Measurements from ENCODE around the gene OPALIN. TPM values are rescaled to one million over a fixed set of nuclear protein-coding genes. Genes with fewer than 3 reads are reported as not detected.

The OPALIN gene
- total RNA-seq, 1 donor = not detected

DNA sequence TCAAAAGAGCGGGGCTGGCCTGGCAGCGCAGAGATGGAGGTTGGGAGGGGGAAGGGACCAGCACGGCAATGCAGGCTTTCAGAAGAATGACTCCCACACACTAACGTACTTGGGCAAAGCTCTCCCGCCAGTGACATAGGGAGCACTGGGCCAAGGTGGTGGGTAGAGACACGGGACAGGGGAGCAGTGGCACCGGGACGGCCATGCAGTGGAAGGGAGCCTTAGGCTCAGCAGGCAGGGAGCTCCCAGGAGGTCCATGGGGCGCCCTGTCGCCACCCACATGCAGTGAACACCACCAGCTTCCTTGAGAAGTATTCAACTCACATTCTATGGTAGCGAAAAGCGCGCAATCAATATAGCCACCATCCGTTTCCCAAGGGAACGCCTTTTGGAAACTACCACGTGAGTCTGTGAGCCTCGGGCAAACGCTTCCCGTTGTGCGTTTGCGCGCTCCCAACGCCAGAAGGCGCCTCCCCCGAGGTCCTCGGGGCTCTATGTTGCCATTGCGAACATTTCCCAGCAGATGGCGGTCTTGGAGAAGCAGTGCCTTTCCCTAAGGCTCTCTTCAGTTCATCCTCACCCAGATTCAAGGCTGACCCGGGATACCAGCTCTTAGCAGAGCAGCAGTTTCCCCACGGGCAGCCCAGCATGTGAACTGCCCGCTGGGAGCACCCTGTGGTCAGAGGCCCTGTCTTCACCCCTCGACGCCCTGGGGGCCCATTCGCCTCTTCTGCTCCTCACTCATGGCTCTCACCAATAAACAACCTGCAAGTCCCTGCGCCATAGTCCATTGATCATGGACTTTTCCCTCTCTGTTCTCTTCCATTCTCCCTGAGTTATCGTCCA lies 16.4 kb upstream of the OPALIN start:
- peak; percentile 81 for DNase-seq (ENCODE audit: low read depth)
- peak overlapping the region; percentile 60 for H3K4me3 ChIP-seq (ENCODE audit: low read depth, low read length)
- TF ChIP-seq, protein P1, sequence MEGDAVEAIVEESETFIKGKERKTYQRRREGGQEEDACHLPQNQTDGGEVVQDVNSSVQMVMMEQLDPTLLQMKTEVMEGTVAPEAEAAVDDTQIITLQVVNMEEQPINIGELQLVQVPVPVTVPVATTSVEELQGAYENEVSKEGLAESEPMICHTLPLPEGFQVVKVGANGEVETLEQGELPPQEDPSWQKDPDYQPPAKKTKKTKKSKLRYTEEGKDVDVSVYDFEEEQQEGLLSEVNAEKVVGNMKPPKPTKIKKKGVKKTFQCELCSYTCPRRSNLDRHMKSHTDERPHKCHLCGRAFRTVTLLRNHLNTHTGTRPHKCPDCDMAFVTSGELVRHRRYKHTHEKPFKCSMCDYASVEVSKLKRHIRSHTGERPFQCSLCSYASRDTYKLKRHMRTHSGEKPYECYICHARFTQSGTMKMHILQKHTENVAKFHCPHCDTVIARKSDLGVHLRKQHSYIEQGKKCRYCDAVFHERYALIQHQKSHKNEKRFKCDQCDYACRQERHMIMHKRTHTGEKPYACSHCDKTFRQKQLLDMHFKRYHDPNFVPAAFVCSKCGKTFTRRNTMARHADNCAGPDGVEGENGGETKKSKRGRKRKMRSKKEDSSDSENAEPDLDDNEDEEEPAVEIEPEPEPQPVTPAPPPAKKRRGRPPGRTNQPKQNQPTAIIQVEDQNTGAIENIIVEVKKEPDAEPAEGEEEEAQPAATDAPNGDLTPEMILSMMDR (IDR thresholded peaks at IDR 0.05; ENCODE audit: insufficient read depth, low read length) = peak; percentile 97

DNA sequence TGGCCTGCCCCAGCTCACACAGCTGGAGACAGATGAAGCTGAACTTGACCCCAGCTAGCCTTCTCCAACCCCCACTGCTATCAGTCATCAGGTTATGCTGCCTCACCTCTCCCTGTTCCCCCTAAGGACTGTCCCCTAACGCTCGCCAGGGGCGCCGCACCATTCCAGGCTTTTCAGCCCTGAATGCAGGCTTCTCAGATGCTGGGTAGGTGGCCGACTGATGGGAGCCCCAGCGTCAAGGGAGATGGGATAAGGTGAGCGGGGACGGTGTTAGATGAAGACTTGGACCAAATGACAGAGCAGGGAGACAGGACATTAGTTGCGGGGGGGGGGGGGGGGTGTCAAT lies 15.8 kb upstream of the OPALIN start:
- TF ChIP-seq, protein P1 (IDR thresholded peaks at IDR 0.05; ENCODE audit: insufficient read depth, low read length) = no peak
- no peak overlapping the region for H3K4me3 ChIP-seq (ENCODE audit: low read depth, low read length)
- no peak for DNase-seq (ENCODE audit: low read depth)

DNA sequence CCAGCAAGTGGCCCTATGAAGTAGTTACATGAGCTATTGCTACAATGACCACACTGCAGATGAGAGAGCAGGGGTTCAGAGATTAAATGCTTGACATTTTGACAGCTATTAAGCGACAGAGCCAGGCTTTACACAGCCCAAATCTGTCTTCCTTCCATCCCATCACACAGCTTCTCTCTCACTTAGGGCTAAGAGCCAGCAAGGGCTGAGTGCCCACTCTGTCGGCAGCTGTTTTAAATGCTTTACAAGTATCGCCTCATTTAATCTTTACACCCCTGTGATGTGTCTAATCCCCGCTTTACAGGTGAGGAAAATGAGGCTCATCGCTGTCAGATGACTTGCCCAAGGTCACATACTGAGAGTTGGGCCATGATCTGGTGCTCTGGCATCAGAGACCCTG lies 15.2 kb upstream of the OPALIN start:
- no peak for DNase-seq (ENCODE audit: low read depth)
- TF ChIP-seq, protein P1 (IDR thresholded peaks at IDR 0.05; ENCODE audit: insufficient read depth, low read length) = no peak
- no peak overlapping the region for H3K4me3 ChIP-seq (ENCODE audit: low read depth, low read length)

DNA sequence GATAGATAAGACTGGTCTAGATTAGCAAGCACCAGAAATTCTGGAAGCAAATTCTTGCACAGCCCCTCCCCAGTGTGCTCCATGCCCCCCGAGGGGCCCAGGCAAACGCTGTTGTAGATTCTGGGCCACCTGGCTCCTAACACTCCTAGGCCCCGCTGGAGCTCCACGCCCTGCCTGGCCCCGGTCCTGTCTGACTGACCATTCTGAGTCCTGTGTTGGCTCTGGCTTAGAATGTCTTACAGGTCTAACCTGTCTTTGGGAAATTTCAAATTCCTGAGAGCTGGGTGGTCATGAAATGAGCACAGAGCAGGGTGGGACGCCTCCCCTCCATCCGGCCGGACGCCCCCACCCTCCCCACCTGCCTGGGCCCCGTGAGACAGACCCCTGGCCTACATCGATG lies 12.6 kb upstream of the OPALIN start:
- no peak for DNase-seq (ENCODE audit: low read depth)
- no peak overlapping the region for H3K4me3 ChIP-seq (ENCODE audit: low read depth, low read length)
- TF ChIP-seq, protein P1 (IDR thresholded peaks at IDR 0.05; ENCODE audit: insufficient read depth, low read length) = no peak

DNA sequence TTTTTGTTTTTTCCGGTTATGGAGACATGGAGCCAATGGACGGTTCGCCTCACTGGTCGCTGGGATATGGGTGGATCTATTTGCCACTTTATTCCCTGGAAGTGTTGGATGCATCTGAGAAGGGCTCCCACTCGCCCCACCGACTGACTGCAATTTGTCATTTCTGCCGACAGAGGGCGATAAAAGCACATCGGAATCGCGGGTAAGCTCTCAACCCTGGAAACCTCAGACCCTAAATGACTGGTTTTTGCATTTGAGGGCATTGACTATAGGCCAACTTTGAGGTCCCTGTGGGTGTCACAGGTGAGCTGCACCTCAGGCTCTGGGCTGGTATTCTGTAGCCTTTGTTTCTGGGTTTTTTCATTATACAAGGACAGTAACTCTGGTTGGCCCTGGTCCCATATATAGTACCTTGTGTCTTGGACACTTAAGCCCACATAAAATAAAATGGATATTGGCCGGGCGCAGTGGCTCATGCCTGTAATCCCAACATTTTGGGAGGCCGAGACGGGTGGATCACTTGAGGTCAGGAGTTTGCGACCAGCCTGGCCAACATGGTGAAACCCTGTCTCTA lies 11.9 kb upstream of the OPALIN start:
- no peak overlapping the region for H3K4me3 ChIP-seq (ENCODE audit: low read depth, low read length)
- TF ChIP-seq, protein P1 (IDR thresholded peaks at IDR 0.05; ENCODE audit: insufficient read depth, low read length) = peak; percentile 70
- DNase-seq (ENCODE audit: low read depth) = peak; percentile 40

DNA sequence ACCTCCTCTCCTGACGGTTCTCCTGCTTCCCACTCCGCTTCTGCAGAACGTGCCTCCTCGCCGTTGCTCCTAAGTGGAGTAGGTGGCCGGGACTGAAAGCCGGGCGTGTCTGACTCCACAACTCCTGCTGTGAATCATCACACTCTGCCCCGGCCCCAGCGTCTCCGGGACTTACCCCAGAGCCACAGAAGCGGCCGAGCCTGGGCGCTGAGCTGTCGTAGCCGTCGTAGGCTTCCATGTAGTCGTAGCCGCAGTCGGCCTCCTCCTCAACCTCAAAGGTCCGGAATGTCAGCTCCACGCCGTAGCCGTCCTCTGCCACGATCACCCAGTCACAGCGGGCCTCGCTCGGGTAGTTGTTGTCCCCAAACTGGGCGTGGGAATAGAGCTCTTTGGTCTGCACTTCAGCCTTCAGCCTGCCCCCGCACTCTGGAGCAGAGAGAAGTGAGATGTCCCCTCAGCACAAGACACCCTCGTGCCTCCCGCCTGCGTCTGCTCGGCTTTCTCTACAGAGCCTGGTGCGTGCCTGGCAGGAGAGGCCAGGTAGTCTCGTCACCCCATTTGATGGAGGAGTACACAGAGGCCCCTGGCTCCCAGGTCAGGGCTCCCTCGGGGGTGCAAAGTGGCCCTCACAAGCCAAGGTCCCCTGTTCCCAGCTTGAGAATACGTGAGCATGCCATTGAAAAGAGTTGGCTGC lies 11.2 kb upstream of the OPALIN start:
- TF ChIP-seq, protein P1 (IDR thresholded peaks at IDR 0.05; ENCODE audit: insufficient read depth, low read length) = no peak
- no peak overlapping the region for H3K4me3 ChIP-seq (ENCODE audit: low read depth, low read length)
- DNase-seq (ENCODE audit: low read depth) = no peak
